ENCODE data around the gene LSM2.
"Not testable (repeated sequence)": the region's sequence is repeated elsewhere in the genome, so short reads cannot be mapped to it uniquely, and the experiment has no call there.

The LSM2 gene

DNA sequence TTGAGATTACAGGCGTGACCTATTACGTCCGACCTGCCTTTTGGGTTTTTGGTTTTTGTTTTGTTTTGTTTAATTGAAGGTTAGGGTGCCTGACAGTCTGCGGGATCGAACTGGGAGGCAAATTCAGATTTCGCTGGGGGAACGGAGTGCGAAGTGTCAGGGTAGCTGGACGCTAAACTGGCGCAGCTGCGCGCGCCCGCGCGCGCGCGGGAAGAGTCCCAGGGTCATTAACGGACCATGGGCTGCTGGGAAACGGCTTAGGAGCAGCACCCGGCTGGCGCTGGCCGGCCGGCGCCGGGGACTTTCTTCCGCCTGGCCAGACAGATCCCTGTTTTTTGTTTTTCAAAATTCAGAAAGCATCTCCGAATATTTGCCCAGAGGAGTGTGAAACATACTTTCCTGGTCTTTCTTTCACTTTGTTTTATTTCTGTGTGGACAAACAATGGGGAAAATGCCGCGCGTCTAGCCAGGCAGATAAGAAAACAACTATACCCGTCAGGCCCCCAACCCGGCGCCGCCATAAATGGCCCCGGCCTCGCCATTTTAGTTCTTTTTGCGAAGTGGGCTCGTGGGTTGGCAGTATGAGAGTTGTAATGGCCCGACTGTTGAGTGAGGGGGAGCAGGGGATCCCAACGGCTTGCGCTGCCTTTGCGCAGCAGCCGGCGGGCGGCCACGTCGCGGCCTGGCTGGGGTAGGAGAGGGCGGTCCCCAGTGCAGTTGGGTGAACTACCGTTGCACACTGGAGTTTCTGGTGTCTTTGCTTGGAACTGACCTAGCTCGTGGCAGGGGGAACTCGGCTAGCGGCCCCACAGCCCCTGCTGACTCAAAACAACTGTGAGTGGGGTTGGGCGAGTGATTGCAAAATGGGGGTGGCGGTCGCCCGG, 27.8 kb upstream of the LSM2 start:
- Mint-ChIP-seq H3K4me3 (peak overlapping the region; percentile 94), H3K27ac (peak overlapping the region; percentile 100), H3K36me3 (ENCODE audit: low read depth) (peaks cover 60% of the 10 kb centered on the region), H3K4me1 (ENCODE audit: low read depth) (peaks cover 70% of the 10 kb centered on the region), H3K27me3 (no peaks in the 10 kb centered on the region), H3K9me3 (no peaks in the 10 kb centered on the region)

DNA sequence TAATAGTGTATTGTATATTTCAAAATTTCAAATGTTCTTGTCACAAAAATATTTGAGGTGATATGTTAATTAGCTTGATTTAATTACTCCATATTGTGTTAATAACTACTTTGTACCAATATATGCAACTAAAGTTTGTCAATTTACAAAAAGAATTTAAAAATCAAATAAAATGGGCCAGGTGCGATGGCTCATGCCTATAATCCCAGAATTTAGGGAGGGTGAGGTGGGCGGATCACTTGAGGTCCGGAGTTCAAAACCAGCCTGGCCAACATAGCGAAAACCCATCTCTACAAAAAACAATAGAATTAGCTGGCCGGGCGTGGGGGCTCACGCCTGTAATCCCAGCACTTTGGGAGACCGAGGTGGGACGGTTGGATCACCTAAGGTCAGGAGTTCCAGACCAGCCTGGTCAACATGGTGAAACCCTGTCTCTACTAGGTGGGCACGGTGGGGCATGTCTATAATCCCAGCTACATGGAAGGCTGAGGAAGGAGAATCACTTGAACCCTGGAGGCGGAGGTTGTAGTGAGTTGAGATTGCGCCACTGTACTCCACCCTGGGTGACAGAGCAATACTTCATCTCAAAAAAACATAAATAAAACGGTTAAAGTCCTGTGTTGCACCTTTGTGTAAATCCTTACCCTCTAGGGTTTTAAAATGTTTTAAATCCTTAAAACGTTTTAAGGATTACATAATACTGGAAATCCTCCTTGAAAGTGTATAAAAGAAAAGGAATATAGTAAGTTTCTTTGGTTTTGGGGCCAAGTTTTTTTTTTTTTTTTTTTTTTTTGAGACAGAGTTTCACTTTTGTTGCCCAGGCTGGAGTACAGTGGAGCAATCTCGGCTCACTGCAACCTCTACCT, 24.8 kb upstream of the LSM2 start:
- peaks cover 52% of the 10 kb centered on the region for H3K4me1 Mint-ChIP-seq (ENCODE audit: low read depth)
- H3K27me3 Mint-ChIP-seq: no peaks in the 10 kb centered on the region
- no peaks in the 10 kb centered on the region for H3K9me3 Mint-ChIP-seq
- H3K27ac Mint-ChIP-seq: no peak overlapping the region
- peak overlapping the region; percentile 98 for H3K4me3 Mint-ChIP-seq
- peaks cover 32% of the 10 kb centered on the region for H3K36me3 Mint-ChIP-seq (ENCODE audit: low read depth)

GRCh38 chr6:31830886-31831335, 24.1 kb upstream of the LSM2 start:
- Mint-ChIP-seq H3K4me1 (ENCODE audit: low read depth) (peaks cover 52% of the 10 kb centered on the region), H3K36me3 (ENCODE audit: low read depth) (peaks cover 25% of the 10 kb centered on the region), H3K4me3 (peak overlapping the region; percentile 98), H3K27ac (peak overlapping the region; percentile 66), H3K27me3 (no peaks in the 10 kb centered on the region), H3K9me3 (no peaks in the 10 kb centered on the region)

GRCh38 chr6:31829633-31830283, 23.0 kb upstream of the LSM2 start:
- Mint-ChIP-seq H3K4me3 (peak overlapping the region; percentile 98), H3K36me3 (ENCODE audit: low read depth) (peaks cover 14% of the 10 kb centered on the region), H3K4me1 (ENCODE audit: low read depth) (peaks cover 57% of the 10 kb centered on the region), H3K27ac (peak overlapping the region; percentile 66), H3K27me3 (no peaks in the 10 kb centered on the region), H3K9me3 (no peaks in the 10 kb centered on the region)

GRCh38 chr6:31827286-31828079, 20.7 kb upstream of the LSM2 start, which contains the start of gene HSPA1B:
Gene HSPA1B (plus strand): TSS chr6:31827738. CDS start chr6:31827951, 213 bp downstream.
- peak within 1 kb of the TSS; percentile 97 for H3K27ac Mint-ChIP-seq
- peak within 1 kb of the TSS; percentile 90 for H3K4me3 Mint-ChIP-seq
- peaks cover 12% of the 10 kb centered on the region for H3K36me3 Mint-ChIP-seq (ENCODE audit: low read depth)
- peaks cover 53% of the 10 kb centered on the region for H3K4me1 Mint-ChIP-seq (ENCODE audit: low read depth)
- H3K27me3 Mint-ChIP-seq: no peaks in the 10 kb centered on the region
- no peaks in the 10 kb centered on the region for H3K9me3 Mint-ChIP-seq

- peaks cover 59% of the 10 kb centered on the region for H3K4me1 Mint-ChIP-seq (ENCODE audit: low read depth)
- peaks cover 12% of the 10 kb centered on the region for H3K36me3 Mint-ChIP-seq (ENCODE audit: low read depth)
- no peaks in the 10 kb centered on the region for H3K27me3 Mint-ChIP-seq
- H3K9me3 Mint-ChIP-seq: no peaks in the 10 kb centered on the region
- H3K4me3 Mint-ChIP-seq: peak overlapping the region; percentile 90
- H3K27ac Mint-ChIP-seq: peak overlapping the region; percentile 97
Measured at GRCh38 chr6:31826793-31827285, 20.1 kb upstream of the LSM2 start.

- peak overlapping the region; percentile 90 for H3K4me3 Mint-ChIP-seq
- no peaks in the 10 kb centered on the region for H3K27me3 Mint-ChIP-seq
- H3K4me1 Mint-ChIP-seq (ENCODE audit: low read depth): peaks cover 59% of the 10 kb centered on the region
- peaks cover 9% of the 10 kb centered on the region for H3K36me3 Mint-ChIP-seq (ENCODE audit: low read depth)
- no peaks in the 10 kb centered on the region for H3K9me3 Mint-ChIP-seq
- H3K27ac Mint-ChIP-seq: peak overlapping the region; percentile 97
Measured at GRCh38 chr6:31825553-31825952, 18.8 kb upstream of the LSM2 start.

DNA sequence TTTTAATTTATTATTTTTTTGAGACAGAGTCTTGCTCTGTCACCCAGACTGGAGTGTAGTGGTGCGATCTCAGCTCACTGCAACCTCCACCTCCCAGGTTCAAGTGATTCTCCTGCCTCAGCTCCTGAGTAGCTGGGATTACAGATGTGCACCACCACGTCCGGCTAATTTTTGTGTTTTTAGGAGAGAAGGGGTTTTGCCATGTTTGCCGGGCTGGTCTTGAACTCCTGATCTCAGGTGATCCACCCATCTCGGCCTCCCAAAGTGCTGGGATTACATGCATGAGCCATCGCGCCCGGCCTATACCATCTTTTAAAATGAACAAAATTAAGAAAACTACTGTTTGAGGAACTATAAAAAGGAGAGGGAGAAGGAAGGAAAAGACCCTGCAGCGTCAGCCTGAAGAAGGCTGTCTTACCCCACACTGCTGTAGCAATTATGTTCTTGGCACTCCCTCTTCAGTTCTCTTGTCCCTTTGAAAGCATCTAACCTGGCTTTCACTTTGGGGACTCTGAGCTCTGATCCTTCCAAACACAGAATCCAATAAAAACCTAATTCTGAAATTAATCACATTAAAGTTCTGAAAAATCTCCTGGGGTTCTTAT, 16.9 kb upstream of the LSM2 start:
- H3K27ac Mint-ChIP-seq; H3K27me3 Mint-ChIP-seq; H3K4me3 Mint-ChIP-seq; H3K9me3 Mint-ChIP-seq; H3K36me3 Mint-ChIP-seq (ENCODE audit: low read depth): not testable (repeated sequence)
- peaks cover 61% of the 10 kb centered on the region for H3K4me1 Mint-ChIP-seq (ENCODE audit: low read depth)

- Mint-ChIP-seq H3K36me3 (ENCODE audit: low read depth) (no peaks in the 10 kb centered on the region), H3K4me3 (peak overlapping the region; percentile 84), H3K27ac (peak overlapping the region; percentile 92), H3K4me1 (ENCODE audit: low read depth) (peaks cover 73% of the 10 kb centered on the region), H3K27me3 (no peaks in the 10 kb centered on the region), H3K9me3 (no peaks in the 10 kb centered on the region)
Measured at GRCh38 chr6:31822036-31822821, 15.5 kb upstream of the LSM2 start.

GRCh38 chr6:31821301-31822035, 14.7 kb upstream of the LSM2 start:
- Mint-ChIP-seq H3K27me3 (no peaks in the 10 kb centered on the region), H3K27ac (peak overlapping the region; percentile 92), H3K4me1 (ENCODE audit: low read depth) (peaks cover 66% of the 10 kb centered on the region), H3K4me3 (peak overlapping the region; percentile 84), H3K9me3 (no peaks in the 10 kb centered on the region), H3K36me3 (ENCODE audit: low read depth) (no peaks in the 10 kb centered on the region)

DNA sequence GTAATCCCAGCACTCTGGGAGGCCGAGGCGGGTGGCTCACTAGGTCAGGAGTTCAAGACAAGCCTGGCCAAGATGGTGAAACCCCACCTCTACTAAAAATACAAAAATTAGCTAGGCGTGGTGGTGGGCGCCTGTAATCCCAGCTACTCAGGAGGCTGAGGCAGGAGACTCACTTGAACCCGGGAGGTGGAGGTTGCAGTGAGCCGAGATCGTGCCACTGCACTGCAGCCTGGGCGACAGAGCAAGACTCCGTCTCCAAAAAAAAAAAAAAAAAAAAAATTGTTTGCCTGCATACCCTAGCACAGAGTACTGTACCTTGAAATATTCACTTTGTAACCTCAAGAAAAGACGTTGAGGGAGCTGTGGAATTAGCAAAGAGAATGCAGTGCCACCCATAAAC, 13.6 kb upstream of the LSM2 start:
- H3K27ac Mint-ChIP-seq: not testable (repeated sequence)

DNA sequence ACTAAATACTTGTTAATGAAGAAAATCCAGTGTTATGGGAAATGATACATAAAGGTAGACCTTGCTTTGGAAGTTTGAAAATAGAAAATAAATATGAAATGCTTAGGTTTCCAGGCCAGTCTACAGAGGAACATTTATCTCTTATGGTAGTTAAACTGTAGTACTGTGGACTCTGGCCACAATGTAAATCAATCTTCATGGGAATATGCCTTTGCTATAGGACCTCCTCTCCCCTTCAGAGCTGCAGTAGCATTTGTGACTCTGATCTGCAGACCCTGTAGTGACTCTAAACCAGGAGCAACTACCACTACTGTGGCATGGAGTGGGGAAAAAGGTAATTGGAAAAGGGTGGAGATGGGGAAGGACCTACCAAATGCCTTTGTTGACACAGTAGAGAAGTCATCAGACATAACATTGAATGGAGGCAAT, 13.1 kb upstream of the LSM2 start:
- Mint-ChIP-seq H3K27me3 (no peaks in the 10 kb centered on the region), H3K27ac (no peak overlapping the region), H3K9me3 (no peaks in the 10 kb centered on the region), H3K4me3 (no peak overlapping the region), H3K36me3 (ENCODE audit: low read depth) (no peaks in the 10 kb centered on the region), H3K4me1 (ENCODE audit: low read depth) (peaks cover 56% of the 10 kb centered on the region)

More for the DNA sequence above, 13.6 kb upstream of the LSM2 start:
- H3K27me3 Mint-ChIP-seq; H3K36me3 Mint-ChIP-seq (ENCODE audit: low read depth); H3K9me3 Mint-ChIP-seq: not testable (repeated sequence)
- H3K4me3 Mint-ChIP-seq: peak overlapping the region; percentile 84
- peaks cover 57% of the 10 kb centered on the region for H3K4me1 Mint-ChIP-seq (ENCODE audit: low read depth)
